HCT116 (cell line): ENCODE data around the gene FLNB. TPM values are rescaled to one million over a fixed set of nuclear protein-coding genes. Genes with fewer than 3 reads are reported as not detected.

Experiments used
- ATAC-seq: fragments of 200-7000 bp; cut with Tn5 transposase; 2 replicates; pipeline ENCODE4 v1.9.1; 2020; ENCODE audit warnings: mild to moderate bottlenecking, moderate library complexity
- BruUV-seq: library from RNA; stranded (reverse); fragments of 400-500 nt; replicated peaks from 2 replicates; lab custom pipeline; 2021; lab: Mats Ljungman, UMichigan
- CTCF ChIA-PET: fragments of 300-600 bp; sonication (Branson Sonifier 250); formaldehyde crosslinking; loops from one replicate; lab custom pipeline; 2021; ENCODE audit warnings: antibody characterized with exemption; lab: Charles Lee
- POLR2A ChIA-PET: fragments of 300-600, 350-600 bp; sonication (Branson Sonifier 250); formaldehyde crosslinking; loops from one replicate; lab custom pipeline; 2021; ENCODE audit warnings: antibody characterized with exemption; lab: Charles Lee
- RAD21 ChIA-PET, 2 experiments: fragments of 300-600 bp; sonication (Branson Sonifier 250); formaldehyde crosslinking; loops; one replicate each; lab custom pipeline; 2023; ENCODE audit warnings: low total read pairs in 2 of 2; ENCODE audit not compliant: uncharacterized antibody in 2 of 2, unreplicated experiment in 2 of 2, low non-redundant PET in 1 of 2; lab: Charles Lee
- DNase-seq: peaks from one replicate; pipeline ENCODE4 v3.0.0-alpha.2; 2010; ENCODE audit warnings: low read depth, low spot score
- H2AFZ ChIP-seq: fragments of 200-600 bp; shearing (Covaris generic), sonication (generic); 2 replicates; pipeline ENCODE4 v1.6.1; 2017; ENCODE audit warnings: low read depth, mixed run types, mixed read lengths, antibody characterized with exemption, low read length; ENCODE audit not compliant: poor library complexity, severe bottlenecking
- H3K27ac ChIP-seq: 2 replicates; pipeline ENCODE4 v1.5.1; 2012; ENCODE audit warnings: low read depth, low read length
- H3K27me3 ChIP-seq: fragments of 200-600 bp; sonication (generic); 2 replicates; pipeline ENCODE4 v1.6.1; 2016; ENCODE audit warnings: mixed run types, low read length, mixed read lengths; ENCODE audit not compliant: insufficient read depth
- H3K36me3 ChIP-seq, 2 experiments: fragments of 200-500 bp in 1 of 2; fragments of 200-600 bp in 1 of 2; sonication (Bioruptor generic) in 1 of 2; sonication (generic) in 1 of 2; 2 replicates each; pipeline versions ENCODE4 v1.5.1 to v1.6.1; 2014 to 2016; ENCODE audit warnings: low read length in 2 of 2, inconsistent platforms in 1 of 2, mixed read lengths in 1 of 2, mixed run types in 1 of 2; ENCODE audit not compliant: insufficient read depth in 2 of 2, control insufficient read depth in 1 of 2
- H3K4me1 ChIP-seq, 2 experiments: fragments of 200-600 bp in 1 of 2; sonication (generic) in 1 of 2; 2 replicates each; pipeline versions ENCODE4 v1.5.1 to v1.6.1; 2012 to 2017; ENCODE audit warnings: low read length in 2 of 2, inconsistent platforms in 1 of 2, mild to moderate bottlenecking in 1 of 2, mixed read lengths in 1 of 2, mixed run types in 1 of 2, moderate library complexity in 1 of 2; ENCODE audit not compliant: insufficient read depth in 2 of 2, control insufficient read depth in 1 of 2
- H3K4me2 ChIP-seq: fragments of 200-600 bp; sonication (generic); 2 replicates; pipeline ENCODE4 v1.6.1; 2017; ENCODE audit warnings: mixed run types, low read length, mixed read lengths
- H3K4me3 ChIP-seq, 2 experiments: fragments of 200-600 bp in 1 of 2; sonication (generic) in 1 of 2; replicated peaks in 1 of 2; 2 replicates each; pipeline ENCODE4 v1.5.1; 2011 to 2016; ENCODE audit warnings: low read length in 2 of 2, control low read depth in 1 of 2, low read depth in 1 of 2, mild to moderate bottlenecking in 1 of 2, mixed read lengths in 1 of 2, mixed run types in 1 of 2
- H3K79me2 ChIP-seq: fragments of 200-600 bp; sonication (generic); 2 replicates; pipeline ENCODE4 v1.6.1; 2017; ENCODE audit warnings: mild to moderate bottlenecking, mixed run types, low read length, moderate library complexity, mixed read lengths; ENCODE audit not compliant: insufficient read depth
- H3K9ac ChIP-seq: fragments of 200-600 bp; sonication (generic); 2 replicates; pipeline ENCODE4 v1.6.1; 2016; ENCODE audit warnings: low read length, mixed read lengths
- H3K9me2 ChIP-seq: fragments of 200-600 bp; sonication (generic), shearing (Covaris generic); 2 replicates; pipeline ENCODE4 v1.6.1; 2017; ENCODE audit warnings: mixed run types, mild to moderate bottlenecking, moderate library complexity; ENCODE audit not compliant: insufficient read depth
- H3K9me3 ChIP-seq, 2 experiments: fragments of 200-500 bp in 1 of 2; fragments of 200-600 bp in 1 of 2; sonication (Bioruptor generic) in 1 of 2; sonication (generic) in 1 of 2; 2 replicates each; pipeline ENCODE4 v1.6.1; 2014 to 2017; ENCODE audit warnings: low read length in 2 of 2, mixed read lengths in 2 of 2, inconsistent platforms in 1 of 2, low read depth in 1 of 2, mild to moderate bottlenecking in 1 of 2, mixed run types in 1 of 2, moderate library complexity in 1 of 2; ENCODE audit not compliant: control insufficient read depth in 1 of 2, insufficient read depth in 1 of 2
- H4K20me1 ChIP-seq: fragments of 200-600 bp; sonication (generic), shearing (Covaris generic); 2 replicates; pipeline ENCODE4 v1.6.1; 2017; ENCODE audit warnings: mixed run types, mild to moderate bottlenecking, moderate library complexity; ENCODE audit not compliant: insufficient read depth
- CBX3 ChIP-seq: IDR thresholded peaks from 2 replicates; pipeline ENCODE4 v1.6.1; 2012; ENCODE audit warnings: low read depth
- EGR1 ChIP-seq: IDR thresholded peaks from 2 replicates; pipeline ENCODE4 v1.6.1; 2012; ENCODE audit warnings: low read depth
- EZH2 ChIP-seq: fragments of 200-600 bp; sonication (generic); IDR thresholded peaks from 2 replicates; pipeline ENCODE4 v1.6.1; 2017; ENCODE audit warnings: antibody characterized with exemption, mixed run types
- EZH2phosphoT487 ChIP-seq: fragments of 200-600 bp; IDR thresholded peaks from 2 replicates; pipeline ENCODE4 v1.6.1; 2018; ENCODE audit warnings: antibody characterized with exemption, borderline replicate concordance
- FOSL1 ChIP-seq: IDR thresholded peaks from 2 replicates; pipeline ENCODE4 v1.6.1; 2012; ENCODE audit warnings: low read depth
- JUND ChIP-seq: IDR thresholded peaks from 2 replicates; pipeline ENCODE4 v1.6.1; 2012
- RAD21 ChIP-seq: IDR thresholded peaks from 2 replicates; pipeline ENCODE4 v1.6.1; 2012; ENCODE audit warnings: low read depth, mild to moderate bottlenecking
- SIN3A ChIP-seq: IDR thresholded peaks from 2 replicates; pipeline ENCODE4 v1.6.1; 2012; ENCODE audit warnings: low read depth
- SP1 ChIP-seq: IDR thresholded peaks from 2 replicates; pipeline ENCODE4 v1.6.1; 2012; ENCODE audit warnings: low read depth
- SRF ChIP-seq: IDR thresholded peaks from 2 replicates; pipeline ENCODE4 v1.6.1; 2012; ENCODE audit warnings: low read depth
- intact Hi-C: fragments of 100-400 bp; cut with micrococcal nuclease; formaldehyde crosslinking; loops from 2 replicates; pipeline ENCODE4 v1.10.0; 2022
- total RNA-seq: library from RNA; stranded (reverse); gene quantifications from one replicate; pipeline ENCODE4 v1.2.1, GENCODE V29; 2021; ENCODE audit not compliant: unreplicated experiment
- TF ChIP-seq, protein P1 (sequence below): IDR thresholded peaks from 2 replicates; pipeline ENCODE4 v1.6.1; 2012

The FLNB gene
- total RNA-seq, 1 experiment from 2014 or later: 116 TPM

DNA sequence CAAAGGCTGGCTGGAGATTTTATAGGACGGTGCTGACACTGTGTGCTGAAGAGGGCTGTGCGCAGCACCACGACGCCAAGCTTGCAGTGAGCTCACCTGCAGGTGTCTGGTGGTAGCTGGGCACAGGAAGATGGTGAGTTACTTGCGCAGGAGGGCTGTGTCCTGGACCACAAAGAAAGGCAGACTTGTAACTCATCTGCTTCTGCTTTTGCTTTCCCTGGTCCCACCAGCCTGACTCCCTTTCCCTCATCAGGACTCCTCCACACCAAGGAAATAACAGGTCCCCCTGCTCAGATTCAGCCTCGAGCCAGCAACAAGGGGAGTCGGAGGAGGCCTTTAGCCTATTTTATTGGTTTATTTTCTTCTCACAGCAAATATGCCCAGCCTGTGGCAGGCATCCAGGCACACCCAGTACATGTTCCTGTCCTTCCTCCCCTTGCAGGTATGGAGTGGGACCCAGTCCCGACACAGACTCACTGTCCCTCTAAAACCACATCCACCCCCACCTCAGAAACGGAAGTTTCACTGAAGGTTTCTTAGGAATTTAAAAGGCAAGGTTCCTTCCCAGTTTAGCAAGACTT, 35.6 kb upstream of the FLNB start:
- Histone ChIP-seq H3K79me2 (no peaks in the 10 kb centered on the region), H3K4me2 (peak overlapping the region; percentile 44), H3K4me1 (peaks cover 49 to 74% of the 10 kb centered on the region in 2 experiments), H3K9me2 (no peaks in the 10 kb centered on the region), H3K9ac (no peak overlapping the region), H3K36me3 (no peaks in the 10 kb centered on the region), H3K9me3 (no peaks in the 10 kb centered on the region), H4K20me1 (no peaks in the 10 kb centered on the region), H3K27me3 (no peaks in the 10 kb centered on the region), H2AFZ (no peak overlapping the region), H3K27ac (peak overlapping the region; percentile 25; the same call in 1 of the 2 replicates), H3K4me3 (no peak overlapping the region)
- intact Hi-C loops: no loop called here
- DNase-seq: no peak
- ChIA-PET RAD21 (no interaction called here), CTCF (no interaction called here), POLR2A (interaction anchor here (0.9 to 1.5 kb wide), 3 partner anchors 10 to 79 kb away, joined by 3 to 5 read pairs (median 3); no protein-coding TSS in a partner anchor)
- ATAC-seq: peak; percentile 14; the same call in 1 of the 2 replicates
- TF ChIP-seq EZH2phosphoT487 (no peak), SRF (no peak), SIN3A (no peak), EGR1 (no peak), EZH2 (no peak), SP1 (no peak), RAD21 (no peak), FOSL1 (no peak)
- TF ChIP-seq, protein P1, sequence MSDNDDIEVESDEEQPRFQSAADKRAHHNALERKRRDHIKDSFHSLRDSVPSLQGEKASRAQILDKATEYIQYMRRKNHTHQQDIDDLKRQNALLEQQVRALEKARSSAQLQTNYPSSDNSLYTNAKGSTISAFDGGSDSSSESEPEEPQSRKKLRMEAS: no peak
- BruUV-seq: no TSS peak

GRCh38 chr3:57973715-57974477, 34.3 kb upstream of the FLNB start:
- intact Hi-C loops: no loop called here
- Histone ChIP-seq H3K4me2 (peak overlapping the region; percentile 80), H3K27me3 (no peaks in the 10 kb centered on the region), H3K9me2 (no peaks in the 10 kb centered on the region), H3K27ac (no peak overlapping the region), H3K4me1 (peaks cover 50 to 86% of the 10 kb centered on the region in 2 experiments), H3K79me2 (no peaks in the 10 kb centered on the region), H4K20me1 (no peaks in the 10 kb centered on the region), H3K4me3 (no peak overlapping the region), H3K9ac (no peak overlapping the region), H3K36me3 (no peaks in the 10 kb centered on the region), H3K9me3 (no peaks in the 10 kb centered on the region), H2AFZ (no peak overlapping the region)
- ATAC-seq: no peak
- BruUV-seq: no TSS peak
- POLR2A ChIA-PET: interaction anchor here (1.3 to 1.5 kb wide), 2 partner anchors 12 to 78 kb away, joined by 3 to 5 read pairs; no protein-coding TSS in a partner anchor
- TF ChIP-seq CBX3 (no peak), SIN3A (no peak), JUND (no peak)
- RAD21 ChIA-PET: interaction anchor here in 1 of 2 experiments (0.6 to 0.7 kb wide), 2 partner anchors 9 to 577 kb away, joined by 3 to 8 read pairs; no protein-coding TSS in a partner anchor
- CTCF ChIA-PET: no interaction called here
- no peak for DNase-seq
